H9 (cell line): ENCODE data around the gene ARHGAP45. TPM values are rescaled to one million over a fixed set of nuclear protein-coding genes. Genes with fewer than 3 reads are reported as not detected.
A peak's percentile ranks its signal among the peaks of the same experiment; 100 is the strongest.

Source experiments
- DNase-seq: peaks from one replicate; pipeline ENCODE4 v3.0.0-alpha.2; 2017
- H2AFZ ChIP-seq: one replicate; pipeline ENCODE4 v1.6.1; 2013; ENCODE audit warnings: mild to moderate bottlenecking, low read length, control low read depth, moderate library complexity
- H2AK5ac ChIP-seq: 2 replicates; pipeline ENCODE4 v1.6.1; 2013; ENCODE audit warnings: low read length, control low read depth, mixed read lengths; ENCODE audit not compliant: insufficient read length
- H2BK120ac ChIP-seq: one replicate; pipeline ENCODE4 v1.6.1; 2013; ENCODE audit warnings: low read depth, mild to moderate bottlenecking, low read length, control low read depth, inconsistent platforms; ENCODE audit not compliant: poor library complexity, severe bottlenecking
- H2BK12ac ChIP-seq: 2 replicates; pipeline ENCODE4 v1.6.1; 2013; ENCODE audit warnings: low read length, control low read depth, mixed read lengths, low read depth; ENCODE audit not compliant: insufficient read length
- H2BK15ac ChIP-seq: 2 replicates; pipeline ENCODE4 v1.6.1; 2013; ENCODE audit warnings: low read depth, low read length, control low read depth
- H2BK20ac ChIP-seq: one replicate; pipeline ENCODE4 v1.6.1; 2013; ENCODE audit warnings: low read depth, mild to moderate bottlenecking, low read length, control low read depth, inconsistent platforms; ENCODE audit not compliant: poor library complexity, severe bottlenecking
- H2BK5ac ChIP-seq: 2 replicates; pipeline ENCODE4 v1.6.1; 2013; ENCODE audit warnings: low read length, control low read depth, mixed read lengths; ENCODE audit not compliant: insufficient read length
- H3K14ac ChIP-seq: 2 replicates; pipeline ENCODE4 v1.6.1; 2013; ENCODE audit warnings: low read length, control low read depth; ENCODE audit not compliant: insufficient read depth
- H3K18ac ChIP-seq: 2 replicates; pipeline ENCODE4 v1.6.1; 2013; ENCODE audit warnings: low read depth, mild to moderate bottlenecking, mixed read lengths, low read length, control low read depth; ENCODE audit not compliant: insufficient read length
- H3K23ac ChIP-seq: 2 replicates; pipeline ENCODE4 v1.6.1; 2013; ENCODE audit warnings: low read length, control low read depth, mixed read lengths, low read depth; ENCODE audit not compliant: insufficient read length
- H3K23me2 ChIP-seq: 2 replicates; pipeline ENCODE4 v1.6.1; 2013; ENCODE audit warnings: low read depth, mild to moderate bottlenecking, mixed read lengths, low read length, control low read depth; ENCODE audit not compliant: insufficient read length, poor library complexity, severe bottlenecking
- H3K27ac ChIP-seq: 2 replicates; pipeline ENCODE4 v1.5.1; 2013; ENCODE audit warnings: low read length, control low read depth, mixed read lengths, low read depth; ENCODE audit not compliant: insufficient read length
- H3K27me3 ChIP-seq: 2 replicates; pipeline ENCODE4 v1.6.1; 2013; ENCODE audit warnings: low read length, control low read depth, inconsistent platforms; ENCODE audit not compliant: insufficient read depth
- H3K4ac ChIP-seq: 2 replicates; pipeline ENCODE4 v1.6.1; 2013; ENCODE audit warnings: low read depth, mild to moderate bottlenecking, control low read depth, inconsistent platforms, low read length, moderate library complexity
- H3K4me1 ChIP-seq: 2 replicates; pipeline ENCODE4 v1.6.1; 2013; ENCODE audit warnings: low read length, control low read depth, inconsistent platforms; ENCODE audit not compliant: insufficient read depth
- H3K4me2 ChIP-seq: 2 replicates; pipeline ENCODE4 v1.6.1; 2013; ENCODE audit warnings: low read length, control low read depth, mixed read lengths; ENCODE audit not compliant: insufficient read length, insufficient read depth
- H3K56ac ChIP-seq: 2 replicates; pipeline ENCODE4 v1.6.1; 2013; ENCODE audit warnings: low read depth, mild to moderate bottlenecking, mixed read lengths, low read length, control low read depth; ENCODE audit not compliant: insufficient read length
- H3K79me1 ChIP-seq: 2 replicates; pipeline ENCODE4 v1.6.1; 2013; ENCODE audit warnings: low read depth, mild to moderate bottlenecking, moderate library complexity, low read length, control low read depth, inconsistent platforms; ENCODE audit not compliant: insufficient read depth, poor library complexity, severe bottlenecking
- H3K79me2 ChIP-seq: 2 replicates; pipeline ENCODE4 v1.6.1; 2013; ENCODE audit warnings: low read length, control low read depth, inconsistent platforms; ENCODE audit not compliant: insufficient read depth
- H3K9ac ChIP-seq: 2 replicates; pipeline ENCODE4 v1.6.1; 2013; ENCODE audit warnings: low read length, control low read depth, mixed read lengths; ENCODE audit not compliant: insufficient read length; ENCODE audit errors: extremely low read depth
- H3K9me3 ChIP-seq: one replicate; pipeline ENCODE4 v1.6.1; 2013; ENCODE audit warnings: low read depth, low read length, inconsistent platforms; ENCODE audit not compliant: control insufficient read depth
- H3T11ph ChIP-seq: one replicate; pipeline ENCODE4 v1.6.1; 2013; ENCODE audit warnings: mild to moderate bottlenecking, low read length, control low read depth, inconsistent platforms
- H4K20me1 ChIP-seq: one replicate; pipeline ENCODE4 v1.6.1; 2013; ENCODE audit not compliant: control insufficient read depth, insufficient read length, insufficient read depth
- H4K5ac ChIP-seq: 2 replicates; pipeline ENCODE4 v1.6.1; 2013; ENCODE audit warnings: low read depth, mild to moderate bottlenecking, mixed read lengths, low read length, control low read depth; ENCODE audit not compliant: insufficient read length
- H4K8ac ChIP-seq: replicated peaks from 2 replicates; pipeline ENCODE4 v1.6.1; 2013; ENCODE audit warnings: low read length, control low read depth, mixed read lengths, low read depth; ENCODE audit not compliant: insufficient read length
- H4K91ac ChIP-seq: 2 replicates; pipeline ENCODE4 v1.6.1; 2013; ENCODE audit warnings: low read depth, mild to moderate bottlenecking, moderate library complexity, mixed read lengths, low read length, control low read depth; ENCODE audit not compliant: insufficient read length
- H3K27ac Mint-ChIP-seq, 3 experiments: 2 replicates in 2 of 3; 3 replicates in 1 of 3; pipeline ENCODE4 v1.8.0; 2020 to 2021; ENCODE audit warnings: mixed read lengths in 3 of 3, mild to moderate bottlenecking in 1 of 3, moderate library complexity in 1 of 3
- H3K27me3 Mint-ChIP-seq: 2 replicates; pipeline ENCODE4 v1.8.0; 2021; ENCODE audit warnings: low read depth, mild to moderate bottlenecking, moderate library complexity, mixed read lengths
- H3K36me3 Mint-ChIP-seq, 3 experiments: 2 replicates in 2 of 3; 3 replicates in 1 of 3; pipeline ENCODE4 v1.8.0; 2020 to 2021; ENCODE audit warnings: low read depth in 3 of 3, mixed read lengths in 3 of 3; ENCODE audit not compliant: insufficient read depth in 1 of 3
- H3K4me1 Mint-ChIP-seq, 2 experiments: 2 replicates each; pipeline ENCODE4 v1.8.0; 2020; ENCODE audit warnings: mixed read lengths in 2 of 2
- H3K4me3 Mint-ChIP-seq, 2 experiments: 2 replicates in 1 of 2; 3 replicates in 1 of 2; pipeline ENCODE4 v1.8.0; 2020 to 2021; ENCODE audit warnings: mild to moderate bottlenecking in 2 of 2, mixed read lengths in 2 of 2, moderate library complexity in 1 of 2
- H3K9me3 Mint-ChIP-seq, 2 experiments: 2 replicates in 1 of 2; 3 replicates in 1 of 2; pipeline ENCODE4 v1.8.0; 2020; ENCODE audit warnings: mild to moderate bottlenecking in 2 of 2, mixed read lengths in 2 of 2, moderate library complexity in 1 of 2
- WGBS: extraction: QIAGEN DNeasy Blood & Tissue Kit; methylation state at CpG from one replicate; pipeline ENCODE4 v1.1.7; 2013; ENCODE audit warnings: missing lambda C conversion rate, low lambda C conversion rate, mixed read lengths; ENCODE audit not compliant: insufficient read length; ENCODE audit errors: extremely low coverage; 5-methylcytosine and 5-hydroxymethylcytosine counted together
- total RNA-seq: library from RNA; stranded (reverse); gene quantifications from 2 replicates; pipeline ENCODE4 v1.2.1, GENCODE V29; 2021
- TF ChIP-seq, protein P1 (sequence below): fragments of 200-600 bp; sonication (generic); conservative IDR thresholded peaks from 3 replicates; pipeline ENCODE4 v1.8.0; 2021; ENCODE audit warnings: antibody characterized with exemption, mild to moderate bottlenecking

Gene ARHGAP45
- total RNA-seq, 1 experiment from 2014 or later, result 39.8 TPM

DNA sequence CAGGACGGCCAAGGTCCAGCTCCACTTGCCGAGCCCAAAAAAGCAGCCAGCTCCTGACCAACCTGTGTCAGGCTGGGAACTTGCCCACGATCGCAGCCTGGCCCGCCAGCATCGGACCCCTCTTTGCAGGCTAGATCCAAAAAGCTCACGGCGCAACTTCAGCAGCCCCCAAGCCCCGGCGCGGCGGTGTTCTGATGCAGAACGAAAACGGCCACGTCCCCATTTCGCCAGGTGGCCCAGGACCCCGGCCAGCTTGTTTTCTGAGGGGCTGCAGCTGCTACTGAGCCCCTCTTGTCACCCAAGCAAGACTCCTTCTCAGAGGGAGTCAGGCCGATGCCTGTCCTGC, 47.4 kb upstream of the ARHGAP45 start:
- Mint-ChIP-seq H3K27ac (peak overlapping the region in 1 of 3 experiments; percentile 94; a peak in 1 of 7 replicates), H3K27me3 (no peaks in the 10 kb centered on the region; the same call in 1 of the 2 replicates), H3K4me3 (peak overlapping the region; percentile 89 to 91), H3K4me1 (peaks cover 17 to 35% of the 10 kb centered on the region in 2 experiments), H3K9me3 (no peaks in the 10 kb centered on the region; a peak in 1 of 5 replicates), H3K36me3 (peaks cover 0 to 7% (median 0%) of the 10 kb centered on the region in 3 experiments; a peak in 3 of 7 replicates)
- Histone ChIP-seq H2AFZ (no peak overlapping the region), H3K4me2 (peak overlapping the region; percentile 64), H3K9ac (peak overlapping the region; percentile 67), H3K27me3 (no peaks in the 10 kb centered on the region), H3K23me2 (peaks cover 10% of the 10 kb centered on the region), H3K4me1 (no peaks in the 10 kb centered on the region; the same call in 1 of the 2 replicates), H3K14ac (no peak overlapping the region), H3K23ac (no peak overlapping the region), H2BK5ac (no peak overlapping the region), H3K9me3 (no peaks in the 10 kb centered on the region), H2BK120ac (no peak overlapping the region), H3K27ac (no peak overlapping the region), H4K20me1 (no peaks in the 10 kb centered on the region), H2BK12ac (no peak overlapping the region), H3K79me2 (peaks cover 45% of the 10 kb centered on the region; the same call in 1 of the 2 replicates), H4K8ac (no peak overlapping the region), H4K91ac (no peak overlapping the region), H2BK15ac (no peak overlapping the region), H3K18ac (no peak overlapping the region), H3K79me1 (peaks cover 7% of the 10 kb centered on the region), H3K4ac (no peak overlapping the region), H3K56ac (no peak overlapping the region), H4K5ac (no peak overlapping the region), H3T11ph (no peak overlapping the region), H2AK5ac (no peak overlapping the region), H2BK20ac (no peak overlapping the region)
- no CpG with 5 or more reads among the region's 18 CpGs for WGBS
- TF ChIP-seq, protein P1, sequence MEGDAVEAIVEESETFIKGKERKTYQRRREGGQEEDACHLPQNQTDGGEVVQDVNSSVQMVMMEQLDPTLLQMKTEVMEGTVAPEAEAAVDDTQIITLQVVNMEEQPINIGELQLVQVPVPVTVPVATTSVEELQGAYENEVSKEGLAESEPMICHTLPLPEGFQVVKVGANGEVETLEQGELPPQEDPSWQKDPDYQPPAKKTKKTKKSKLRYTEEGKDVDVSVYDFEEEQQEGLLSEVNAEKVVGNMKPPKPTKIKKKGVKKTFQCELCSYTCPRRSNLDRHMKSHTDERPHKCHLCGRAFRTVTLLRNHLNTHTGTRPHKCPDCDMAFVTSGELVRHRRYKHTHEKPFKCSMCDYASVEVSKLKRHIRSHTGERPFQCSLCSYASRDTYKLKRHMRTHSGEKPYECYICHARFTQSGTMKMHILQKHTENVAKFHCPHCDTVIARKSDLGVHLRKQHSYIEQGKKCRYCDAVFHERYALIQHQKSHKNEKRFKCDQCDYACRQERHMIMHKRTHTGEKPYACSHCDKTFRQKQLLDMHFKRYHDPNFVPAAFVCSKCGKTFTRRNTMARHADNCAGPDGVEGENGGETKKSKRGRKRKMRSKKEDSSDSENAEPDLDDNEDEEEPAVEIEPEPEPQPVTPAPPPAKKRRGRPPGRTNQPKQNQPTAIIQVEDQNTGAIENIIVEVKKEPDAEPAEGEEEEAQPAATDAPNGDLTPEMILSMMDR, result no peak
- DNase-seq, result no peak
